AG04450 (cell line): Measurements from ENCODE around the gene ARFGEF2. TPM values are rescaled to one million over a fixed set of nuclear protein-coding genes. Genes with fewer than 3 reads are reported as not detected.

Experiments
- CTCF ChIA-PET: fragments of 300-600, 350-600 bp; formaldehyde crosslinking; extraction: SDS; loops from one replicate; lab custom pipeline; 2022; ENCODE audit warnings: antibody characterized with exemption, inconsistent platforms; lab: Charles Lee
- POLR2A ChIA-PET: fragments of 350-600 bp; formaldehyde crosslinking; extraction: SDS; loops from one replicate; lab custom pipeline; 2021; ENCODE audit warnings: antibody characterized with exemption, inconsistent platforms; lab: Yijun Ruan, JAX
- DNase-seq: peaks from one replicate; pipeline ENCODE4 v3.0.0-alpha.2; 2011; ENCODE audit warnings: low read depth, low spot score
- H3K27ac ChIP-seq: one replicate; pipeline ENCODE4 v1.5.1; 2012; ENCODE audit warnings: low read depth, low read length, control low read depth
- H3K27me3 ChIP-seq: one replicate; pipeline ENCODE4 v1.6.0; 2012; ENCODE audit warnings: low read length; ENCODE audit not compliant: control insufficient read depth, insufficient read depth
- H3K4me3 ChIP-seq: 2 replicates; pipeline ENCODE4 v1.5.1; 2011; ENCODE audit warnings: mild to moderate bottlenecking, low read depth, low read length, control low read depth
- H3K9me3 ChIP-seq: 2 replicates; pipeline ENCODE4 v1.5.1; 2012; ENCODE audit warnings: low read length; ENCODE audit not compliant: control insufficient read depth, insufficient read depth
- CTCF ChIP-seq: IDR thresholded peaks from 2 replicates; pipeline ENCODE4 v1.5.1; 2011; ENCODE audit warnings: low read depth, low read length, control low read depth, inconsistent platforms
- polyA minus RNA-seq: library from RNA; depleted of rRNA, polyadenylated mRNA; stranded (reverse); fragments of >200 nt; gene quantifications from 2 replicates; pipeline ENCODE4 v1.2.3, GENCODE V29; 2011; rRNA and poly(A)+ RNA removed
- polyA plus RNA-seq: library from polyadenylated mRNA; depleted of rRNA; stranded (reverse); fragments of >200 nt; gene quantifications from 2 replicates; pipeline ENCODE4 v1.2.3, GENCODE V29; 2011; rRNA removed

The ARFGEF2 gene
- 20.5 and 22.3 TPM in 2 replicates for polyA plus RNA-seq
- 50.6 and 53.7 TPM in 2 replicates for polyA minus RNA-seq

DNA sequence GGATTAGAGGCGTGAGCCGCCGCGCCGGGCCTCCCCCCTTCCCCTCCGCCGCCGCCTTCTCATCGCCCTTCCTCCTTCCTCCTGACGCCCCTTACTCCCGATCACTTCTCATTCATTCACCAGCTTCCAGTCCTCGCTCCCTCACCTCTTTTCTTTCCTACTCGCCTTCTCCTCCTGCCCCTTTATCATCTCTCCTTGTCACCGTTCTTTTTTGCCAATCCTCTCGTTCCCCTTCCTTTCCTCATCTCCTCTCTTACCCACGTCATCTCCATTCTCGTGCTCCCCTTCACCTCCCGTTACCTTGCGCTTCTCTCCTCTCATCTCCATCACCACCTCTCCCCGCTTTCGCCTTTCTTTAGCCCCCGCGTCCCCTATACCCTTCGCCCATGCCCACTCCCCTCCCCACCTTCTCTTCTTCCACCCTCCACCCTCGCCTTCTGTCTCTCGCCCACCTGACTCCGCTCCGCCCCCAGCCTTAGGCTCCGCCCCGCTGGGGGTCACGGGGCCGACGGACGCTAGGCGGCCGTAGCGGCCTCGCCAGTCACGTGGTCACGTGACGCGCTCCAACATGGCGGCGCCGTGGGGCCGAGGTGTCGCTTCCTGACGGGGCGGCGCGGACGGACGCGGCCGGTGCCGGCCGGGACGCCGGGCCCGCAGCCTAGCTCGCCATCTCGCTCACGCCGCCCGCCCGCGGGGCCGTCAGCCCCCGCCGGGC lies at the start of gene ARFGEF2:
Gene ARFGEF2, plus strand, starts transcription at position 544 of the 715 bp plus-strand sequence. CDS start 179 bp downstream, outside the sequence.
- Histone ChIP-seq H3K27me3 (peaks cover 6% of the 10 kb centered on the region), H3K27ac (peak within 1 kb of the TSS; percentile 75), H3K4me3 (peak within 1 kb of the TSS; percentile 95), H3K9me3 (no peaks in the 10 kb centered on the region; the same call in 1 of the 2 replicates)
- peak; percentile 56 for DNase-seq
- POLR2A ChIA-PET: interaction anchor here (0.7 to 1.2 kb wide), 2 partner anchors 13 to 253 kb away, joined by 3 to 4 read pairs; no protein-coding TSS in a partner anchor
- TF ChIP-seq CTCF: no peak
- CTCF ChIA-PET: interaction anchor here (1.8 to 2.5 kb wide), 2 partner anchors 17 to 264 kb away, joined by 7 to 12 read pairs; no protein-coding TSS in a partner anchor

DNA sequence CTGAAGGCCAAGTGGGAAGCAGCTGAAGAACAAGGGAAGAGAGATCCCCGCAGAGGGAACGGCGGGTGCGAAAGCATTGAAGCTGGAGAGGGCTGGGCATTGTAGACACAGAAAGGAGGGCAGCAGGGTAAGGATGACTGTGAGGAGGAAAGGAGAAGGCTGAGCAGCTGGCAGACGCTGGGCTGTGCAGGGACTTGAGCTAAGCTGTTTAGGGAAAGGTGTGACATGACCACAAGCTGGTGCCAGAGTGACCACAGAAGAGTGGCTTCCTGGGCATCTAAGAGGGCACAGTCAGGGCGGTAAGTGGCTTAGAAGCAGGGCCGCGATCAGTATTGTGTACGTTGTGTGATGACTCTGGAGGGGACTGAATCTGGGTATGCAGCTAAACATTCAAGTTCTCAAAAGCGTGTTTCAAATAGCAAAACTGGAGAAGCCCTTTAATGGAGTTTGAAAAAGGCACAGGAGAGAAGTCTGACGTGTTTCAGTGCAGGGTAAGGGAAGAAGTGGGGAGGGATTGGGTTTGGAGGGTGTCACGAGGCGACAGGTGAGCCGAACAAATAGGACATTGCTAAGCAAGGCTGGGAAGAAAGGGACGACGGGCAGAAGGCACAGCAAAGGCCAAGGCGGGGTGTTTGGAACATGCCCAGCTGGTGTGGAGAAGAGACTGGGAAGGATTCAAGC lies 46.1 kb upstream of the ARFGEF2 start:
- H3K27ac ChIP-seq: no peak overlapping the region
- DNase-seq: no peak
- TF ChIP-seq CTCF: no peak
- H3K27me3 ChIP-seq: no peaks in the 10 kb centered on the region
- POLR2A ChIA-PET: no interaction called here
- CTCF ChIA-PET: interaction anchor here (1.4 kb wide), 1 partner anchor 218 kb away, joined by 4 read pairs; no protein-coding TSS in a partner anchor
- H3K9me3 ChIP-seq: no peaks in the 10 kb centered on the region
- no peak overlapping the region for H3K4me3 ChIP-seq

- ChIA-PET POLR2A (no interaction called here), CTCF (no interaction called here)
- Histone ChIP-seq H3K27me3 (no peaks in the 10 kb centered on the region), H3K9me3 (no peaks in the 10 kb centered on the region), H3K27ac (no peak overlapping the region), H3K4me3 (no peak overlapping the region)
- TF ChIP-seq CTCF: no peak
- DNase-seq: no peak
Observed at GRCh38 chr20:48875914-48876240, 45.6 kb upstream of the ARFGEF2 start.

DNA sequence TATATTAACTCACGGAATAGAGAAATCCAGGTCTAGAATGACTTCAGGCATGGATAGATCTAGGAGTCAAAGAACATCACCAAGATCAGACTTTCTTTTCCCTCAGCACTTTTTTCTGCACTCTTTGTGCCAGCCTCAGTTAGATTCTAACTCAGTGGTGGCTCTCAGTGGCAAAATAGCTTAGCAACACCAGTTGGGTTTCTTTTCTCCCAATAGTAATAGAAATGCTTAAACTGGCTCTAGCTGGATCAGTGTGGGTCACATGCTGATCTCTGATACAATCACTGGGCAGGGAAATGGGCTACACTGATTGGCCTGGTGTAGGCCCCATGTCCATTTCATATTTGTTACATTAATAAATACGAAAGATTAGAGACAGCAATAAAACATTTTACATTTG lies 44.2 kb upstream of the ARFGEF2 start:
- H3K4me3 ChIP-seq: no peak overlapping the region
- no peaks in the 10 kb centered on the region for H3K27me3 ChIP-seq
- no peaks in the 10 kb centered on the region for H3K9me3 ChIP-seq
- ChIA-PET POLR2A (no interaction called here), CTCF (interaction anchor here (1.4 kb wide), 1 partner anchor 220 kb away, joined by 4 read pairs; no protein-coding TSS in a partner anchor)
- TF ChIP-seq CTCF: no peak
- H3K27ac ChIP-seq: no peak overlapping the region
- DNase-seq: no peak
